Mucosa of gallbladder (tissue), 1 donor: Measurements from ENCODE around the gene ZNF496. TPM values are rescaled to one million over a fixed set of nuclear protein-coding genes. Genes with fewer than 3 reads are reported as not detected.
"Not testable (repeated sequence)": the region's sequence is repeated elsewhere in the genome, so short reads cannot be mapped to it uniquely, and the experiment has no call there.

Experiments used
- DNase-seq: peaks from one replicate; pipeline ENCODE4 v3.0.0-alpha.2; 2020; ENCODE audit warnings: low spot score
- total RNA-seq: library from RNA; stranded (reverse); gene quantifications from one replicate; pipeline ENCODE4 v1.2.1, GENCODE V29; 2021
- donor health status: DM: no; HTN: no; CAD: no.

Gene ZNF496
- total RNA-seq, 1 donor from 2014 or later, result 20.6 TPM

DNA sequence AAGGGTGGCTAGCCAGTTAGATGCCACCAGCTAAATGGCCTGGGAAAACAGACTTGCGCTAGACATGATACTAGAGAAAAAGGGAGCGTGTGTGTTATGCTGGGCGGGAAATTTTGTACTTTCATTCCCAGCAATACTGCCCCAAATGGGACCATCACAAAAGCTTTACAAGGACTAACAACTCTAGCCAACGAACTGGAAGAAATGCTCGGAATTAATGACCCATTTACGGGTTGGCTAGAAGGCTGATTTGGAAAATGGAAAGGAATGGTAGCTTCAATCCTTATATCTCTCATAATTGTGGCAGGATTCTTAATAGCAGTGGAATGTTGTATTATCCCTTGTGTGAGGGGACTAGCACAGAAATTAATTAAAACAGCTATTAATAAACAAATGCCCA lies 27.9 kb upstream of the ZNF496 start:
- no peak for DNase-seq

DNA sequence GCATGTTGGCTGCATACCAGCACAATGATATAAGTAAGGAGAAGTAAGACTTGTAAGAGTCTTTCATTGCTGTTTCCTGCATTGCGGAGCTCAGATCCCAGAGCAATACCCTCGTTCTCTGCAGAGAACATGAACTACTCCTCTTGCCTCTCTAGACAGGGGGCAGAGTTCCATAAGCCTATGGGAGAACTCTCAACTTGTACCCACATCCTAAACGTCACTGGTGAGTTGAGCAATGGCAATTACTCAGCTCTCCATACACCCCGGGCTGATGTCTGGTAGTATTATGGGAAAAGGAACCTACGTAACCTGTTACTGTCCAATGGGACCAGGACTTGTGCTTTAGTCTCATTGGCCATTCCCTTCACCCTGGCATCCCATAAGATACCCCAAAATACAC lies 27.3 kb upstream of the ZNF496 start:
- no peak for DNase-seq

DNA sequence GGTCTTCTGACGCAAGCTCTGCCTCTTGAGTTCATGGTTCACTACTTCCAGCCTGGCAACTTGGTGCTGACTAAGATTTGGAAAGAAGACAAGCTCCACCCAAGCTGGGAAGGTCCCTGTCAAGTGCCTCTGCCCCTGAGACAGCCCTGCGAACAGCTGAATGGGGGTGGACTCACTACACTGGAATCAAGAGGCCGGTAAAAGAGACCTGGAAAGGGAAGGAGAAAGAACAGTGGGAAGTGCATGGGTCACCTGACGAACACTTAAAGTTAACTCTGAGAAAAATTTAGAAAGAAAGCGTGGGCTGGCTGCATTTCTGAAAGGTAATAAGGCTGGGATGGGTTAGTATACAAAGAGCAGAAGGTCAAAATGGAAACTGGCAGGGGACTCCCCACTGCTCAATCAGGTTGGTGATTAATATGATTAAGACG lies 26.1 kb upstream of the ZNF496 start:
- DNase-seq, result no peak

DNA sequence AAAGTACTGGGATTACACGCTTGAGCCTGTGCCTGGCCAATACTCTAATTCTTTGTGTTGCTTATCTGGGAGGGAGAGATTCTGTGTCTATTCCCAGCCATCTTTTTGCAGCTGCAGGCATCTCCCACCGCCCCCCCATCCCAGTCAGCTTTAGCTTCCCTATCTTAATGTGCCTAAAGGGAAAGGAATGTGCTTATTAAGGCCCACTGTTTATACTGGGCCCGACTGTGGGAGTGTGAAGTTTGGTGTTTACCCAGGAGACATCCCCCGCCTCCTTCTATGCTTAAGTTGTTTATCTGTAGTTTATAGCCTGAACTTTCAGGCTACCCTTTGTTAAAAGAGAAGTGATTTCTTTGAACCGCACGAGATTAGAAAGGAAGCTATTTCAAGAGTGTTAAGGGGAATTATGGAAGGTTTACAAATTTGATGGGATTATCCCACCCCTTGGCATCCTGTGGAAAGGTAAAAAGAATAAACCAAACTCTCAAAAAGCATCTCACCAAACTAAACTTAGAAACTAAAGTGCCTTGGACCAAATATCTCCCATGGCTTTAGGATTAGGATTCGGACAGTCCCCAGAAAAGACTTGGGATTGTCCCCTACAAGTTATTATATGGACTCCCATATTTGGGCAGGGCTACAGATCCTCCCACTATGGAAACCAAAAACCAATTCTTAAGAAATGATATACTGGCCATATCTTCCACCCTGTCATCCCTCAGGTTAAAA lies 25.5 kb upstream of the ZNF496 start:
- DNase-seq, result no peak

DNA sequence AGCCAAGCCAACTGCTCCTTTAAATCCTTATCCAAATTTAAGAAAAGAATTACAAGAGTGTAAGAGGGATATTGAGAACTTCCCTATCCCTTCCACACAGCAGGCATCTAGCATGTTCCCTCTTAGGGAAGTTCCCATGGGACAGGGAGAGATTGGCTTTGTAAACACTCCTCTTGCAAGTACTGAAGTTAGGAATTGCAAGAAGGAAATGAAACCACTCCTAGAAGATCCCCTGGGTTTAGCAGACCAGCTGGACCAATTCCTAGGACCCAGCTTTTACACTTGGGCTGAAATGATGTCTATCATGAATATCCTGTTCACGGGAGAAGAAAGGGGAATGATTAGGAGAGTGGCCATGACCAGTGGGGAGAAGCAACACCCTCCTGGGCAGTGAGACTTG lies 23.5 kb upstream of the ZNF496 start:
- DNase-seq, result not testable (repeated sequence)

DNA sequence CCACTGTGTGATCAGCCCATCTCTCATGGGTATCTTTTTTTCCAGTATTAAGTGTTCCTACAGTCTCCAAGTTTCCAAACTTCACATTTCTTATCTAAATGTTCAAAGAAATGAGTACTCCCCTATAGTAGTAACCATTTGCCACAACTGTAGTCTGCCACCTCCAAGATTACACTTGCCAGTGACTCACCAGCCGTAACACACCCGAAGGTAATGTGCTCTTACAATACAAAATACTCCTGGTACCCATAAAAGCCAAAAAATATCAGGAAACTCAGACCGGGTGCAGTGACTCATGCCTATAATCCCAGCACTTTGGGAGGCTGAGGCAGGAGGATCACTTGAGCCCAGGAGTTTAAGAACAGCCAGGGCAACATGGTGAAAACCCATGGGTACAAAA lies 20.5 kb upstream of the ZNF496 start:
- DNase-seq, result no peak

DNA sequence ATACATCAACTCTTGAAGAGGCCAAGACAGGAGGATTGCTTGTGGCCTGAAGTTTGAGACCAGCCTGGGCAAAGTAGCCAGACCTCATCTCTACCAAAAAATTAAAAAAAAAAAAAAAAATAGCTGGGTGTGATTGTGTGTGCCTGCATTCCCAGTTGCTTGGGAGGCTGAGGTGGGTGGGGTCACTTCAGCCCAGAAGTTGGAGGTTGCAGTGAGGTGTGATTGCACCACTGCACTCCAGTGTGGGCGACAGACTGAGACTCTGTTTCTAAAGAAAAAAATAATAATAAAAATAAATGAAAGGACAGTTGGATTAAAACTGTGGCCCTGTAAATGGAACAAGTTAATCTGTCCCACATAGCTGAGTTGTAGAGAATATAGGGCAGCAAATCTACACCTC lies 18.9 kb upstream of the ZNF496 start:
- DNase-seq, result no peak

DNA sequence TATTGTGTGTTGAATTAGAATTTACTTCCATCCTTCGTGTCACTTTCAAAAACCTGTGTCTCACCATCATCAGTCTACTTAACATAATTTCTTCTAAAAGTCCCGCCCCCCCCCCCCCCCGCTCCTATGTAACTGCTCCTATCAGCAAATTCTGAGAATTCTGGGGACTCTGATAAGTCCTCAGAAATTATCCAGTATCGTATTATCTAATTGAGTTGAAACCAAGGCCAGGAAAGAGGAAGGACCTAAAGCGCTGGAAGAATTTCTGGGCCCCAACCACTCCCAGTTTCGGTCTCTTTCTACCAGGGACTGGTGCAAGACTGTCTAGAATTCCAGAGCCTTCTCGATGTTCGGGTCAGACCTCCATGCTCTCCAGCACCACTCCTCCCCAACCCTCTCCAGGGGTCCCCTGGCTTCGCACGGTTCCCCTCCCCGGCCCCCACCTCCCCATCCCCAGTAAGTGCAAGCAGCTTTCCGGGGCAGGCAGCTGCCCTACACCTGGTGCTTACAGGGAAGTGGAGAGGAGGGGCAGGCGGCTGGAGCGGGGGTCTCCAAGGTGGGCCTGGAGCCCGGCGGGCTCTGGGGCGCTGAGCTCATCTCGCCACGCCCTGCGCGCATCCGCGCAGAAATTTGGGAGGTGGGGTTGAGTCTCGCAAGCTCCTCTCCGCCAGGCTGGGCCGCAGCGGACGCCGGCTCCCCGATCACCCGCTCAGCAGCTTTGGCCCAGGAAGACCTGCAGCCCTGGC lies 16.0 kb upstream of the ZNF496 start:
- DNase-seq, result no peak

DNA sequence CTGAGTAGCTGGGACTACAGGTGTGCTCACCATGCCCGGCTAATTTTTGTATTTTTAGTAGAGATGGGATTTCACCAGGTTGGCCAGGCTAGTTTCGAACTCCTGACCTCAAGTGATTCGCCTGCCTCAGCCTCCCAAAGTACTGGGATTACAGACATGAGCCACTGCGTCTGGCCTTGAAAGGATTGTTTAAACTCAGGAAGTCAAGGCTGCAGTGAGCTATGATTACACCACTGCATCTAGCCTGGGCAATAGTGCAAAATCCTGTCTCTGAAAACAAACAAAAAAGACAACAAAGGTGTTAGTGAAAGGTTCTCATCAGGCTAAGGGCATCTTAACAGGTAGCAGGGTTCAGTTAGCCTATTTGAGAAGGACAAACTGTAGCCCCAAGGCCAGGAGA lies 14.2 kb upstream of the ZNF496 start:
- no peak for DNase-seq

DNA sequence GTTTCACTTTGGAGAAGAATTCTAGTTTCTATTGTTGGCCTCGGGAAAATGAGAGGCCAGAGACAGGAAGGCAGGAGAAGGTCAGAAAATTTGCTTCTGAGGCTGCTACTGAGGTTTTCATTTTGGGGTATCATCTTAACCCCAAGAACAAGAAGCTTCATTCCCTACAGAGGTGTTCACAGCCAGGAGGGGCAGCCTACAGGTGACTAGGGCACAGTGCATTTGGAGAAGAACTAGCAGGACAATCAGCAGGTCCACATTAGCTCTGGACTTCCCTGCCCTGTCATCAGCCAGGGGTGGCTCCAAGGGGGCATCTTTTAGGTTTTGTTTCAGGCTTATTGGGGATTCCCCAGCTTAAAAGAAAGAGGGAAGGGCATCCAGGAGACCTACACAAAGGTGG lies 12.1 kb upstream of the ZNF496 start:
- no peak for DNase-seq

DNA sequence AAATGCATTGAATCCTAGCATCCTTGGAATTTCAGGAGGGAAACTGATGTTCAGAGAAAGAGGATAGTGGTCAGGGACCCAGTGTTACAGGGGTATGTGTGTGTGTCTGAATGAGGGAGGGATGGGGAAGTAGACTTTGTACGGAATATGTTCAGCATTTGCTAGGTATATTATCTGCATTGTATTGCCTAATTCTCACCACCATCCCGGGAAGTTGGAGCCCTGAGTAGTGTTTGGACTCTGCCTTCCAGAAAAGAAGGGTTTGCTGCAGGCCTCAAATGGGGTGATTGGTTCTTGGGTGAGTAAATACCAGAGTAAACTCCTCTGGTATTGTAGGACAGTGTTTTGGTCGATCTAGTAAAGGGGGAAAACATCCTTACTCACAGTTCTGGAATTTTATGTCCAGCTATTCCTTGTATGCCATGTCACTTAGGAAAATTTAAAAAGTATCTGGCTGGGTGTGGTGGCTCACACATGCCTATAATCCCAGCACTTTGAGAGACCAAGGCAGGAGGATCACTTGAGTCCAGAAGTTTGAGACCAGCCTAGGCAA lies 7.1 kb upstream of the ZNF496 start:
- no peak for DNase-seq

DNA sequence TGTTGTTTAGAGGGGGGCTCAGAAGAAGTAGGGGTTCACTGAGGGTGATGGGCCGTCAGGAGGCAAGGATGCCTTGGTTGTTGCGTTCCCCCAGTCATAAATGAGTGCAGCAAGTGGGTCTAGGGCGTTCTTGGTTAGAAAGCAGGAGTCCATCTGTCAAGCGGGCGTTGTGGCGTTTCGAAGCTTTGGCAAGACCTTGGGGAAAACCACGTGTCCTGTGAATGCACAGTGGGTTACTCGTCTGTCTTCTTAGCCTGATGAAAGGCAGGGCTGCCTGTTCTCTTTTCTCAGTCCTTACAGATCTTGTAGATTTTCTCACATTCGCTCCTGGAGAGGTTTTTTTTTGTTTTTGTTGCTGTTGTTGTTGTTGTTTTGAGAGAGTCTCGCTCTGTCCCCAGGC lies 6.3 kb upstream of the ZNF496 start:
- DNase-seq, result no peak

DNA sequence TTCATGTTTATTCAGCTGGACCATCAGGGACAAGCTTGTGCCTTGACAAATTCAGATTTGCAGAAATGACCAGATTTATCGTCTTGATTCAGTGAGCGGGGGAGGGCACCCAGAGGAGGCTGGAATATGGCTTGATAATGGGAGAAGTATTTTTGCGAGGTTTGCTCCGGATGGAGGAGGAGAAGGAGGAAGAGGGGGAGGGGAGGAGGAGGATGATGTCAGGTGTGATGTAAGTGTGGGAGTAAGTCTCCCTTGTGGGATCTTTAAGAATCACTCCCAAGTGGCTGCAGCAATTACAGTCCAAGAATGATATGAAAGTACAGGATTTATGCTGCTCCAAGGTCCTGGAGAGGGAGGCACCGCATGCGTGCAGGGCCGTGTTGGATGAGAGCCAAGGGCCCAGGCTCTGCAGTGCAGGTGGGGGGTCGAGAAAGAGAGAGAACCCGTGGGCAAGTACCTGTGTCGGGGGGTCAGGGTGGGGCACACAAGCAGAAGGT lies 5.6 kb upstream of the ZNF496 start:
- no peak for DNase-seq

DNA sequence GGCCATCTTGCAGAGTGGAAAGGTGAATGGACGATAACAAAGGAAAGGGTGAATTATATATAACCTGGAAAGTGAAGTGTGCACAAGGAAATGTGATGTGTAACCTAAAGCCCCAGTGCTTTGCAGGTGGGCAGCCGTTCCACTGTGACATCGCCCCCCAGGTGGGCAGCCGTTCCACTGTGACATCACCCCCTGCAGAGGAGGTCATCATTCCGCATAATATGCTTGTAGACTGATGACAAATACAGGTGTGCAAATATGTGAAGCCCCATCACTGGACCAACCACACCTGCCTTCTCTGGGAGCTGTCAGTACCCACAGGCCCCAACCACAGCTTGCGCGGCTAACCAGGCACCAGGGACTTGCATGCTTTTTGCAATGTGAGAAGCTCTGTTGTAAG lies 4.7 kb upstream of the ZNF496 start:
- DNase-seq, result no peak

DNA sequence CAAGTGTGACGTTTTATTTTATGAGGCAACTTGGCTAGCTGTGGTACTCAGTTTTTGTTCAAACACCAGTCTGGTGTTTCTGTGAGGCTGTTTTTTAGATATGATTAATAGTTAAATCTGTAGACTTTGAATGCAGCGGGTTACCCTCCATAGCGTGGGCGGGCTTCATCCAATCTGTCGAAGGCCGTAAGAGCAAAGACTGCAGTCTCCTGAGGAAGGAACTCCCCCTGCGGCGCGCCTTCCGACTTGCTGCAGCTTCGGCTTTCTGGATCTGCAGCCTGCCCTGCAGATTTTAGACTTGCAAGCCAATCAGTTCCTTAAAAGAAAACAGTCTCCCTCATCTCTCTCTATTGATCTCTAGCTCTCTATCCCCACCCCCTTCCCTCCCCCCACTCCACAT lies 4.2 kb upstream of the ZNF496 start:
- DNase-seq, result no peak

DNA sequence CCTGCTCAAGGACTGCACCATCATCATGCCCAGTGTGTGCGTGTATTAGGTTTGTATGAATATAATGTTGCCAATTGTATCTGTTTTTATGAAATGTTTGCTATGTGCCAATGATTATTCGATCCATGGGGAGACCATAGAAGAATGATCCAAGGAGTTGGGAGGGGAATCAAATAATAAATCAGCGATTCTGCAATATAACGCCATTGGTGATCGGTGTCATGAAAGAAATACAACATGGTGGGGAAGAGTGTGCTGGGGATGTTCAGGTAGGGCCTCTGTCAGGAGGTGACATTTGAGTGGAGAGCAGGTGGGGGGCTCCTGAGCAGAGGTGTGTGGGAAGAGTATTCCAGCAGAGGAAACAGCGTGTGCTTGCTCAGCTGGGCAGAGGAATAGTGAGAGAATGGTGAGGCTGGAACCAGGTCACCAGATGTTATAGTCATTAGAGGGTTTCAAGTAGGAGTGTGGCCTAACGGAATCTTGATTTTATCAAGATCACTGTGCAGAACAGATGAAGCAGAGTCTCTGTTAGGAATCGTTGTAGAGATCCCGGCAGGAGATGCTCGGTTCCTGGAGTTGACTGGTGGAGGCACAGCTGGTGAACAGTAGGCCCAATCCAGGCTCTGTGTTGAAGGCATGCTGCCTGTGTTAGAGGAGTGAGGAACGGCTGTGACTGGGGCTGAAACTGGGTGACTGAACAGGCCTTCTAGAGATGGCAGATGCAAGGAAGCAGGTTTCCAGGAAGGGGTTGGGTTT lies 2.9 kb upstream of the ZNF496 start:
- DNase-seq, result no peak

DNA sequence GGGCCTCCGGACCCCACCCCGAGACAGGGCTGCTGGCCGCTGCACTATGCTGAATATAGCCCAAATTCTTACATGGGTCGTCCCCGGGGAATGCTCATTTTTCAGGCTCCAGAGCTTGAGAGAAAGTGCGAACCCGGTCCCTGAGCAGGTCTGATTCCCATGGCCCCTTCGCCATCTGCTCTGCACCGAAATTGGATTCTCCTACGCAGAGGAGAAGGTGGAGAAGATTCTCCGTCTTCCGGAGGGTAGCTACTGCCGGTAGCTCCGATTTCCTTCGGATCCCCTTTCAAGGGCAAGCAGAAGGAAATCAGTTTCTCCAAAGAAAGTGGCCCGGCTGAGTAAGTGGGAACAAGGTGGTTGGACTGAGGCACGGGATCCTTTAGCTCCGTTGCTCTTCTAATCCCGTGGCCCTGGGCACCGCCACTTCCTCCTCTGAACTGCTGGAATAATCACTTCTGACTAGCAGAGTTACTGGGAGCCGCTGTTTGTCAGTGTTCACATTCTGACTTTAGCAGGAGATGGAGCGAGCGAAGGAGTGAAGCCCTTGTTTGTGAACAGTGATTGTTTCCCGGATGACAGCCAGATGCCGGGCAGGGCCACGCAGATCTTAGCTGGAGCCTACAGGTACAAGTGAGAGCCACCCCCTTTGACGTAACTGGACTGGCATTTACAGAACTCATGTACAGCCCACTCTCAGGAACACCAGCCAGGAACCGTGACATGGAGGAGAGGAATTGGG lies 1.1 kb upstream of the ZNF496 start:
- peak; percentile 18 for DNase-seq

DNA sequence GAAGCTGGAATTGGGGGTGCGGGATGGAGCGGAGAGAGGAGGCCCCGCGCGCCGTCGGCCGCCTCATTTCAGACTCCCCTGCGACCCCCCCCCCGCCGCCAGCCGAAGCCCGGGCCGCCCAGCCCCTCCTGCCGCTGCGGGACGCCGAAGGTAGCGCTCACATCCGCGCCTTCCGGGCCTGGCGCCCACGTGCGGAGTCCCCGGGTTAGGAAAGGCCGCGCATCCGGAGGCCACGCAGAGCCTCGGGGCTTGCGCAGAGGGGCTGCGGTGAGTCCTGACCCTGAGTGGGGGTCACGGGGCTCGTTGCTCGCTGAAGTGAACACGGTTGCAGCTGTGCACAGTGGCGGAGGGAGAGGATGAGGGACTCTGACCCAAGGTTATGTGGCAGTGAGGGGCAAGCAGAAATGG lies 552 bp upstream of the ZNF496 start:
- DNase-seq, result peak; percentile 24

DNA sequence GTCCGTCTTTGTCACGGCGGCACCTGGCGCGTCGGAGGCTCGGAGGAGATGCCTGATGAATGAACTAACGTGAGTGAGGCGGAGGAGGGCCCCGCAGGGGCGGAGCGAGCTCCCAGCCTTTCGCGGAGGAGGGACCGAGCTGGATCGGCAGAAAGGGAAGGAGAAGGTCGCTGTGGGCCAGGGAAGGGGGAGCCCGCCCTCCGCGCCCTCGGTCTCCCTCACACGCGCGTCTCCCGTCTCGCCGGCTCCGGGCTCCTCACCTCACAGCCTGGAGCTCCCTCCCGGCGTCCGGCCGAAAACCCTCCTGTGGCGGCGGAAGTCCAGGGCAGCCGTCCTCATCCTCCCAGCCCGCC lies 519 bp downstream of the ZNF496 start:
- peak; percentile 74 for DNase-seq

DNA sequence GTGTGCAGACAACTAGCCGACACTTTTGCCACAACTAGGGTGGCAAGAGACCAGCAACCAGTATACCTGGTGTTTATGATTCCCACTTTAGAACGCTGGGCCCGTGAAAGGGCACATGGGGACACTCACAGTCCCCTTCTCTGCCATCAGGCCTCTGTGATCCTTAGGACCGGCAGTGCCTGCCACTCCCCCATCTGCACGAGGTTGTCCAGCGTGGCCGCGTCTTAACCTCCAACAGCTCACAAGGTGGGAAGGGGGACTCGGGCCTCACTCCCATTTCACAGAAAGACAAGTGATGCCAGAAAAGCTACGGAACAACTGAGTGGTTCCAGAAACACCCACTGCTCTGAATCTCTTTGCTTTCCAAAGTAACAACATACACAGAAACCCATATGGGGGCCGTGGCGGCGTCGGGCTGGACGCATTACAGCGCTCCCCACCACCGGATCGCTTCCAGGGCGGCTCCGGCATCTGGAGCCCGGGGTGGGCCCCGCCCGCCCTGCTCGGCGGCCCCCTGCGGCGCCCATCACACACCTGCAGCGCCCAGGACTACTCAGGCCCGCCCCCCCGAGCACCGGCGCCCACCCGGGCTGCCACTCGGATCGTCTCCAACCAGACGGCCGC lies 1.0 kb downstream of the ZNF496 start:
- DNase-seq, result no peak

DNA sequence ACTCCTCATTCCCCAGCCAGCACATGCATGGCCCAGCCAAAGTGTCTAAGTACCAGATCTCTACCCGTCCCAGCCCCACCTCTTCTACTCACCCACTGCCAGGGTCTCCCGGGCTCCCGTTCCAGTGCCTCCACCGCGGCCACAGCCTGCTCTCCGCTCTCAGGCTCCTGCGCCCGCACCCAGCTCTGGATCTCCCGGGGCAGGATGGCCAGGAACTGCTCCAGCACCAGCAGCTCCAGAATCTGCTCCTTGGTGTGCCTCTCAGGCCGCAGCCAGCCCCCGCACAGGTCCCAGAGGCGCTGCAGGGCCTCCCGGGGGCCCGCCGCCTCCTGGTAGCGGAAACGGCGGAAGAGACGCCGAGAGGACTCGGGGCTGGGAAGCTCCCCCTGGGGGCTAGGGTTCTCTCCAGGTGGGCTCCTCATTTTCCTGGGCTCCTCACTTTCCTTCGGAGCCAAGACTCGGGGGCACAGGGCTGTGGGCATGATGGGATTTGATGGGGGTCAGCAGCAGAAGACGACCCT lies 2.5 kb downstream of the ZNF496 start:
- DNase-seq, result no peak
